ENCODE measurements around the gene GSTM4. TPM values are rescaled to one million over a fixed set of nuclear protein-coding genes. Genes with fewer than 3 reads are reported as not detected.

The GSTM4 gene
- total RNA-seq, 3 donors from 2014 or later: 21.9 to 31.5 (median 28.2) TPM

DNA sequence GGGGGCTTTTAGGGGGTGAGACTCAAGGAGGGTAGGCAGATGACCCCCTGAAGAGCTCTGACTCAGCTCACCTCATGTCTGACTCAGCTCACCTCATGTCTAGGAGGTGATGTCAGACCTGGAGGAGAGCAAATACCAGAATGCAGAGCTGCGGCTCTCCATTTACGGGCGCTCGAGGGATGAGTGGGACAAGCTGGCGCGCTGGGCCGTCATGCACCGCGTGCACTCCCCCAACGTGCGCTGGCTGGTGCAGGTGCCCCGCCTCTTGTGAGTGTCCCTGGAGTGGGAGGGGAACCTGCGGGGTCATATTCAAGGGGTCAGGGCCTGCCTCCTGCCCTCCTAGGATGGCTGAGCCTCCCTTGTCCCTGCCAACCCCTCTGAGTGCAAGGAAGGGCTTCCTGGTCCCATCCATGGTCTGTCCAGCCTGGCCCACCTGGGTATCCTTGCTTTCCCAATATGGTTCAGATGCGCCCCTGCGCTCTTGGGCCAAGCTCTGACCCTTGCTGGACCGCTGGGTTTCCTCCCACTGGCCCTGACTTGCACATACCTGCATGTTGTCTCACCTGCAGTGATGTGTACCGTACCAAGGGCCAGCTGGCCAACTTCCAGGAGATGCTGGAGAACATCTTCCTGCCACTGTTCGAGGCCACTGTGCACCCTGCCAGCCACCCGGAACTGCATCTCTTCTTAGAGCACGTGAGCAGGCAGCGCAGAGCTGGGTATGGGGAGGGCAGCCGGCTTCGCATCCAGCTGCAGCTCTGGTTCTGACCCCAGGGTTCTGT, 27.2 kb upstream of the GSTM4 start:
- Histone ChIP-seq H3K4me3 (no peak overlapping the region), H3K36me3 (no peaks in the 10 kb centered on the region), H3K4me1 (no peaks in the 10 kb centered on the region), H3K27ac (no peak overlapping the region), H3K27me3 (no peaks in the 10 kb centered on the region), H3K9me3 (no peaks in the 10 kb centered on the region)
- TF ChIP-seq POLR2AphosphoS5 (IDR thresholded peaks at IDR 0.05) (no peak), POLR2A (IDR thresholded peaks at IDR 0.05) (no peak)
- TF ChIP-seq, protein P1, sequence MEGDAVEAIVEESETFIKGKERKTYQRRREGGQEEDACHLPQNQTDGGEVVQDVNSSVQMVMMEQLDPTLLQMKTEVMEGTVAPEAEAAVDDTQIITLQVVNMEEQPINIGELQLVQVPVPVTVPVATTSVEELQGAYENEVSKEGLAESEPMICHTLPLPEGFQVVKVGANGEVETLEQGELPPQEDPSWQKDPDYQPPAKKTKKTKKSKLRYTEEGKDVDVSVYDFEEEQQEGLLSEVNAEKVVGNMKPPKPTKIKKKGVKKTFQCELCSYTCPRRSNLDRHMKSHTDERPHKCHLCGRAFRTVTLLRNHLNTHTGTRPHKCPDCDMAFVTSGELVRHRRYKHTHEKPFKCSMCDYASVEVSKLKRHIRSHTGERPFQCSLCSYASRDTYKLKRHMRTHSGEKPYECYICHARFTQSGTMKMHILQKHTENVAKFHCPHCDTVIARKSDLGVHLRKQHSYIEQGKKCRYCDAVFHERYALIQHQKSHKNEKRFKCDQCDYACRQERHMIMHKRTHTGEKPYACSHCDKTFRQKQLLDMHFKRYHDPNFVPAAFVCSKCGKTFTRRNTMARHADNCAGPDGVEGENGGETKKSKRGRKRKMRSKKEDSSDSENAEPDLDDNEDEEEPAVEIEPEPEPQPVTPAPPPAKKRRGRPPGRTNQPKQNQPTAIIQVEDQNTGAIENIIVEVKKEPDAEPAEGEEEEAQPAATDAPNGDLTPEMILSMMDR (IDR thresholded peaks at IDR 0.05): no peak
- no peak for DNase-seq (ENCODE audit: low spot score in 2 of 2)
- intact Hi-C loops (cut with DNase I; ENCODE audit: low total_unique reads): no loop called here

DNA sequence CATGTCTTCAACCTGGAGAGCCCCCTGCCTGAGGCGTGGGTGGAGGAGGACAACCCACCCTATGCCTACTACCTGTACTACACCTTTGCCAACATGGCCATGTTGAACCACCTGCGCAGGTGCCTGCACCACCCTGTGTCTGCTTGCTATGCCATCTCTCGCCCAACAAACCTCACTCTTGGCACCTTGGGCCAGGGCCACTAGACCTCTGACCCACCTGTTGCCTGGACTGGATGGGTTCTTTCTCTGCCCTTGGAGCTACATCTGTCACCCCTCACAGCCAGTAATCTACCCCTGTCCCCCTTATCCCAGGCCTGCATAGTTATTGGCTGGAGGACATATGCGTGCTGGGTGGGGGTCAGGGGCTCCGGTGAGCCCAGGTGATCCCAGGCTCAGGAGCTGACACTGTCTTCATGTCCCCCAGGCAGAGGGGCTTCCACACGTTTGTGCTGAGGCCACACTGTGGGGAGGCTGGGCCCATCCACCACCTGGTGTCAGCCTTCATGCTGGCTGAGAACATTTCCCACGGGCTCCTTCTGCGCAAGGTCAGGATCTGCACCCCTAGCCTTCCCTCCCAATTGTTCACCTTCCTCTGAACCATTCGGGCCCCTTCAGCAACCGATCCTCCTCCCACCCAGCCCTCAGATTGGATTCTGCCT, 26.4 kb upstream of the GSTM4 start:
- no peaks in the 10 kb centered on the region for H3K36me3 ChIP-seq
- TF ChIP-seq, protein P1 (IDR thresholded peaks at IDR 0.05): no peak
- no peak for TF ChIP-seq POLR2A (IDR thresholded peaks at IDR 0.05)
- no peak for TF ChIP-seq POLR2AphosphoS5 (IDR thresholded peaks at IDR 0.05)

DNA sequence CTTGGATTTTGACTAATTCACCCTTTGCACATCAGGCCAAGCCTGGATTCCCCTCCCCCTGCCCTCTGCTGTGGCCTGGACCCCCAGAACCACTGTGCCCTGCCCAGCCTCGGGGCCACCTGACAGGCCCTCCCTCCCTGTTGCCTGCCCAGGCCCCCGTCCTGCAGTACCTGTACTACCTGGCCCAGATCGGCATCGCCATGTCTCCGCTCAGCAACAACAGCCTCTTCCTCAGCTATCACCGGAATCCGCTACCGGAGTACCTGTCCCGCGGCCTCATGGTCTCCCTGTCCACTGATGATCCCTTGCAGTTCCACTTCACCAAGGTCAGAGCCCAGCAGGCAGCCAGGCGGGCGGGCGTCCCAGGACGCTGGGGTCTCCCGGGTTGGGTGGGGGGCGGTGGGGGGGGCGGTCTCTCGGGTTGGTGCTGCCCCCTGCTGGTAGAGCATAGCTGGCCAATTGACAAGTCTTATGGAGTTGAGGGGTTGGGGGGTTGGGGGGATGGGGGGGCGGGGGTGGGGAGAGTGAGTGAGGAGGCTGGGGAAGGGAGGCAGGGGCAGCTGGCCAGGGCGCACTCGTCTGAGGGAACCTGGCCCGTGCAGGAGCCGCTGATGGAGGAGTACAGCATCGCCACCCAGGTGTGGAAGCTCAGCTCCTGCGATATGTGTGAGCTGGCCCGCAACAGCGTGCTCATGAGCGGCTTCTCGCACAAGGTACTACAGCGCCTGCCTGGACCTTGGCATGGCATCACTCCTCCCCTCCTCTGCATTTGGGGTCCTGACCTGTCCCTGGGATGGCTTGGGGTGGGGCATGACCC, 25.6 kb upstream of the GSTM4 start:
- Histone ChIP-seq H3K27ac (no peak overlapping the region), H3K9me3 (no peaks in the 10 kb centered on the region), H3K4me1 (no peaks in the 10 kb centered on the region), H3K36me3 (no peaks in the 10 kb centered on the region), H3K4me3 (no peak overlapping the region), H3K27me3 (no peaks in the 10 kb centered on the region)
- intact Hi-C loops (cut with DNase I; ENCODE audit: low total_unique reads): loop anchor here (10.0 kb wide), 1 partner anchor 145 kb away; no protein-coding TSS in a partner anchor
- DNase-seq (ENCODE audit: low spot score in 2 of 2): no peak
- TF ChIP-seq, protein P1 (IDR thresholded peaks at IDR 0.05): no peak
- TF ChIP-seq POLR2A (IDR thresholded peaks at IDR 0.05) (no peak), POLR2AphosphoS5 (IDR thresholded peaks at IDR 0.05) (no peak)

More for the DNA sequence above, 26.4 kb upstream of the GSTM4 start:
- Histone ChIP-seq H3K4me3 (no peak overlapping the region), H3K27me3 (no peaks in the 10 kb centered on the region), H3K27ac (no peak overlapping the region), H3K4me1 (no peaks in the 10 kb centered on the region), H3K9me3 (no peaks in the 10 kb centered on the region)
- intact Hi-C loops (cut with DNase I; ENCODE audit: low total_unique reads): loop anchor here (10.0 kb wide), 1 partner anchor 145 kb away; no protein-coding TSS in a partner anchor
- DNase-seq (ENCODE audit: low spot score in 2 of 2): no peak

DNA sequence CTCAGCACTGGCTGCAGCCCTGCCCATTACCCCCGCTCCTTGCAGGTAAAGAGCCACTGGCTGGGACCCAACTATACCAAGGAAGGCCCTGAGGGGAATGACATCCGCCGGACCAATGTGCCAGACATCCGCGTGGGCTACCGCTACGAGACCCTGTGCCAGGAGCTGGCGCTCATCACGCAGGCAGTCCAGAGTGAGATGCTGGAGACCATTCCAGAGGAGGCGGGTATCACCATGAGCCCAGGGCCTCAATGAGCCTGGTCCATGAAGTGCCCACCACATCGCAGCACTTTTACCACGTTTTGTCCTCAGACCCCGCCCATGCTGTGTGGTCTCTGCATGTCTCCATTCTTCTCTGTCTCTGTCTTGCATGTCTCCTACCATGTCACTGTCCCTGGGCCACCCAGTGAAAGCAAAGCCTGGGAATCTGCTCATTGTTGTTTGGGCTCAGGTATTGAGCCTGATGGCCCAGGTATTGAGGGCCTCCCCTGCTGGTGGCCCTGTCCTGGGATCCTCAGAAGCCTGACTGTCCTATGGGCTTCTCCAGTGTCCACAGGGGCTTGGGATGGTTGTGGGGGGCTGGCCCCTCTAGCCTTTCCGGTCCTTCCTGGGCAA, 24.9 kb upstream of the GSTM4 start:
- H3K27me3 ChIP-seq: no peaks in the 10 kb centered on the region
- no peaks in the 10 kb centered on the region for H3K9me3 ChIP-seq
- no peaks in the 10 kb centered on the region for H3K4me1 ChIP-seq
- H3K4me3 ChIP-seq: no peak overlapping the region
- intact Hi-C loops (cut with DNase I; ENCODE audit: low total_unique reads): loop anchor here (10.0 kb wide), 1 partner anchor 144 kb away; no protein-coding TSS in a partner anchor
- H3K27ac ChIP-seq: no peak overlapping the region
- no peak for DNase-seq (ENCODE audit: low spot score in 2 of 2)
- TF ChIP-seq POLR2AphosphoS5 (IDR thresholded peaks at IDR 0.05) (no peak), POLR2A (IDR thresholded peaks at IDR 0.05) (no peak)
- TF ChIP-seq, protein P1 (IDR thresholded peaks at IDR 0.05): no peak
- H3K36me3 ChIP-seq: no peaks in the 10 kb centered on the region
